AG09319 (cell line): Measurements from ENCODE around the gene DAP.
"Not testable (repeated sequence)": the region's sequence is repeated elsewhere in the genome, so short reads cannot be mapped to it uniquely, and the experiment has no call there.

Experiments
- DNase-seq: peaks from one replicate; pipeline ENCODE4 v3.0.0-alpha.2; 2010; ENCODE audit warnings: low read depth; ENCODE audit errors: extremely low read depth
- TF ChIP-seq, protein P1 (sequence below): IDR thresholded peaks from 2 replicates; pipeline ENCODE4 v1.5.1; 2011; ENCODE audit warnings: low read depth, mild to moderate bottlenecking, inconsistent platforms, low read length, moderate library complexity

Gene DAP

GRCh38 chr5:10792336-10792735 is 31.3 kb upstream of the DAP start:
- no peak for DNase-seq
- TF ChIP-seq, protein P1, sequence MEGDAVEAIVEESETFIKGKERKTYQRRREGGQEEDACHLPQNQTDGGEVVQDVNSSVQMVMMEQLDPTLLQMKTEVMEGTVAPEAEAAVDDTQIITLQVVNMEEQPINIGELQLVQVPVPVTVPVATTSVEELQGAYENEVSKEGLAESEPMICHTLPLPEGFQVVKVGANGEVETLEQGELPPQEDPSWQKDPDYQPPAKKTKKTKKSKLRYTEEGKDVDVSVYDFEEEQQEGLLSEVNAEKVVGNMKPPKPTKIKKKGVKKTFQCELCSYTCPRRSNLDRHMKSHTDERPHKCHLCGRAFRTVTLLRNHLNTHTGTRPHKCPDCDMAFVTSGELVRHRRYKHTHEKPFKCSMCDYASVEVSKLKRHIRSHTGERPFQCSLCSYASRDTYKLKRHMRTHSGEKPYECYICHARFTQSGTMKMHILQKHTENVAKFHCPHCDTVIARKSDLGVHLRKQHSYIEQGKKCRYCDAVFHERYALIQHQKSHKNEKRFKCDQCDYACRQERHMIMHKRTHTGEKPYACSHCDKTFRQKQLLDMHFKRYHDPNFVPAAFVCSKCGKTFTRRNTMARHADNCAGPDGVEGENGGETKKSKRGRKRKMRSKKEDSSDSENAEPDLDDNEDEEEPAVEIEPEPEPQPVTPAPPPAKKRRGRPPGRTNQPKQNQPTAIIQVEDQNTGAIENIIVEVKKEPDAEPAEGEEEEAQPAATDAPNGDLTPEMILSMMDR = no peak

DNA sequence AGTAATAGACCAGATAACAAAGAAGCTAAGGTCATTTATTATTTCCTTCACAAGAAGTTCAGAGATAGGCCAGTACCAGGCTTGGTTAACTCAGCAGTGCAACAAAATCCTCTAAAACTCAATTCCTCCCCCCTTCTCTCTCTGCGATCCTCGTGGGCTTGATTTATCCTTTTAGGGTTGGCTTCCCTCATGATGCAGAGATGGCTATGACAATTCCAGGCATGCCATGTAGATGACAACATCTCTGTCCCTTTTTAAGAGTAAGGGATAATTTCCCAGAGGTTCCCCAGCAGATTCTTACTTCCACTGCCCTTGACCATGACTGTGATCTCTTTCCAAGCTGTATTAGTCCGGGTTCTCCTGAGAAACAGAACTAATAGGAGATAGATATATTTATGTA is 28.7 kb upstream of the DAP start:
- DNase-seq = no peak
- TF ChIP-seq, protein P1 = no peak

- TF ChIP-seq, protein P1 = no peak
- DNase-seq = peak; percentile 86
Observed at GRCh38 chr5:10789021-10789420, 28.0 kb upstream of the DAP start.

- no peak for DNase-seq
- TF ChIP-seq, protein P1 = no peak
Observed at GRCh38 chr5:10788358-10788757, 27.3 kb upstream of the DAP start.

GRCh38 chr5:10786835-10787234 is 25.8 kb upstream of the DAP start:
- no peak for DNase-seq
- TF ChIP-seq, protein P1 = no peak

DNA sequence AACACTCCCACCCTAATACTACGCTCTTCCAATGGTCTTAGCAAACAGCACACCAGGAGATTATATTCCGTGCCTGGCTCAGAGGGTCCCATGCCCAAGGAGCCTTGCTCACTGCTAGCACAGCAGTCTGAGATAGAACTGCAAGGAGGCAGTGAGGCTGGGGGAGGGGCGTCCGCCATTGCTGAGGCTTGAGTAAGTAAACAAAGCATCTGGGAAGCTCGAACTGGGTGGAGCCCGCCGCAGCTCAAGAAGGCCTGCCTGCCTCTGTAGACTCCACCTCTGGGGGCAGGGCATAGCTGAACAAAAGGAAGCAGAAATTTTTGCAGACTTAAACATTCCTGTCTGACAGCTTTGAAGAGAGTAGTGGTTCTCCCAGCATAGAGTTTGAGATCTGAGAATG is 19.2 kb upstream of the DAP start:
- DNase-seq = not testable (repeated sequence)

DNA sequence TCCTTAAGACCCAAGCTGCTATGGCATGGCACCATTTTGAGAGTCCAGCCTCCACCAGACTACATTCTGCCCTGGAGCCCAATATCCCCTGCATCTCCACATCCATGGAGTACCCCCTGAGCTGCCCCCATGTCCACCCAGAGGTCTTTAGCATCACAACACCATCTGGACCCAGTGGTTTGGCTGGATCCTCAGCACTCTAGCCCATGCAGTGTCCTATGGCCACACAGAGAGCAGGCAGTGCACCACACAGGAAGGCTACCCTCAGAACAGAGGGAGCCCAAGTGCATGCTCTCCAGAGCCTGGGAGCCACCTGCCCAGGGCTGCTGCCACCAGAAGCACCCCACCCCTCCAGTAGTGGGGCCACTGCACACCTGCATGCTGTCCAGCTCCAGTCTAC is 18.6 kb upstream of the DAP start:
- no peak for DNase-seq

More for the DNA sequence above, 18.6 kb upstream of the DAP start:
- TF ChIP-seq, protein P1 = no peak
